Stimulated activated CD4-positive, alpha-beta T cell treated with anti-CD3 and anti-CD28 coated beads, Interleukin-1b, Interleukin-23, amount 100 ng/mL, for 24 hours (primary cell): Measurements from ENCODE around the gene SOX13.

Source experiments
- DNase-seq, 4 experiments: peaks; one replicate each; pipeline ENCODE4 v3.0.0-alpha.2; 2020; ENCODE audit warnings: low read depth in 4 of 4, low spot score in 1 of 4

The SOX13 gene

GRCh38 chr1:204062106-204062505, 10.8 kb upstream of the SOX13 start:
- no peak for DNase-seq

DNA sequence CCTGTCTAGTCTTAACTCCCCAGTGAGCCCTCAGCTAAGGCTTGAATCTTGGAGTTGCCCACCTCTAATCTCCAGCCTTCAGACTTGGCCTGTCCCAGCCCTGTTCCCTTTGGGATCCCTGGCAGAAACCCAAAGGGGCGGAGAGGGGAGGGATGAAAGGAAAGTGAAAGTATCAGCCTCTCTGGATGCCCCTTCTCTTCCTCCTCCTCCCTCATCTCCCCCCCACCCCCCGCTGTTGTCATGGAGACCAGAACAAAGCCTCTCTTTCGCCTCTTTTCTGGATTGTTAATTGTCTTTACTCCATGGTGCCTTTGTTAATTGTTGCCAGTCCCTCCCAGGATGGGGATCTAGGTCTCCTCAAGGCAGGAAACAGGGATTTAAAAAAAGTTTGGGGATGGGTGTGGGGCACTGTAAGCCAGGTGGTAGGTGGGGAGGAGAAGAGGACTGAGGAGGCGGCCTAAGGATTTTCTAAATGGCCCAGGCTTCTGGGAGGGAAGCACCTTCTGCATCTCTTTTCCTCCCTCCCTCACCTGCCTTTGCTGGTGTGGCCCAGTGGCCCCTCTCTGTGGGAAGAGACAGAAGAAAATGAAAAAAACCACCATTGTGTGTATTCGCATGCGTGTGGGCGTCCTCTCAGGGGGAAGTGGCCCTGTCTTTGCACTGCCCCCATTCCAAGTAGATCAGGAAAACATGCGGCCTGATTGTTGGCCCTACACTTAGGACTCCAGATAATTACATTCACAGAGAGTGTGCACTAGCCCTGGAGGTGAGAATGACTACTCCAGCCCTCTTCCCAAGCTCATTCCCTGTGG, 7.5 kb upstream of the SOX13 start:
- no peak for DNase-seq

- DNase-seq: no peak
Observed at GRCh38 chr1:204065986-204066300, 7.0 kb upstream of the SOX13 start.

DNA sequence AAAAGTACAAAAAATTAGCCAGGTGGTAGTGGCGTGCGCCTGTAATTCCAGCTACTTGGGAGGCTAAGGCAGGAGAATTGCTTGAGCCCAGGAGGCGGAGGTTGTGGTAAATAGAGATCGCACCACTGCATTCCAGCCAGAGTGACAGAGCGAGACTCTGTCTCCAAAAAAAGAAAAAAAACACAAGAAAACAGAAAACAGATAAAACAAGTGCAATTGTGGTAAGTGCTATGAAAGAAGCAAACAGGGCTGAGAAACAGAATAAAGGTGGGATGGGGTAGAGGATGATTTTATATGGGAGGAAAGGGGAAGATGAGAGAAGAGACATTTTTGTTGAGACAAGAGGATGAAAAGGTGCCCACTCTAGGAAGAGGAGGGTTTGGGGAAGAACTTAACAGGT, 5.0 kb upstream of the SOX13 start:
- DNase-seq: no peak

GRCh38 chr1:204069887-204070286, 3.0 kb upstream of the SOX13 start:
- no peak for DNase-seq

GRCh38 chr1:204070895-204071294, 2.0 kb upstream of the SOX13 start:
- no peak for DNase-seq

GRCh38 chr1:204073837-204074273, 940 bp downstream of the SOX13 start:
- DNase-seq: no peak

DNA sequence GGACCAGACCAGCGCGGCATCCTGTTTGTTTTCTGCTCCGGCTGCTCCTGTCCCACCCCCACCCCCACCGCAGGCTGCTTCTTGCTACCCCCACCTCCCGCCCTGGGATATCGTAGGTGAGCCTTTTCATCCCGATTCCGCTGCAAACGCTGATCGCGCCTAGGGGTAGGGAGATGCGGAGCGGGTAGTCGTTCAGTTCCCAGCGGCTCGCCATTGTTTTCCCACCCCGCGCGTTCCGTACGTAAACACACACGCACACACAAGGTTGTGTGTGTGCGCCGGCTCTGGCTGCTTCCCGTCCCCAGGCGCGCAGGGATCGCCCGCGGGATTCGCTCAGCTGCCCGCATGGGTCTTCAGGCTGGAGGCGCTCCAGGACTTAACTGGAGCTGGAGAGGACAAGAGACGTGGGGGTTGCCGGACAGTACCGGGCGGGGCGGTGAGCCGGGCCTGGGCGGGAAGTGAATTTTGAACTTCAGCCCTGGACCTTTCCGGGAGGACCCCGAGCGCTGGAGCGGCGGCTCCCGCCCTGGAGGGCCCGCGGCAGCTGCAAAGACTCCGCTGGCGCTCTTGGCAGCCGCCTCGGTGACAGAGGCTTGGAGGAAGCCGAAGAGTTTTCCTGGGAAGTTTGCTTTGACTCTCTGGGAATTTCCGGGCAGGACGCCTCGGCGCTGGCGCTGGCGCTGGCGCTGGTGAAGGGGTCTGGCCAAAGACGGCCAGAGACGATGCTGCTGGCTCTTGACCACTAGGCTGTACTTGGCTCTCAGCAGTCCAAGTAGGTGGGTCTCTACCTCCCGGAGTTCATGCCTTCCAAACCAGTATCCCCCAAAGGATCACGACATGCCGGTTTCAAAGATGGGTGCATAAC, 1.6 kb downstream of the SOX13 start:
- no peak for DNase-seq

DNA sequence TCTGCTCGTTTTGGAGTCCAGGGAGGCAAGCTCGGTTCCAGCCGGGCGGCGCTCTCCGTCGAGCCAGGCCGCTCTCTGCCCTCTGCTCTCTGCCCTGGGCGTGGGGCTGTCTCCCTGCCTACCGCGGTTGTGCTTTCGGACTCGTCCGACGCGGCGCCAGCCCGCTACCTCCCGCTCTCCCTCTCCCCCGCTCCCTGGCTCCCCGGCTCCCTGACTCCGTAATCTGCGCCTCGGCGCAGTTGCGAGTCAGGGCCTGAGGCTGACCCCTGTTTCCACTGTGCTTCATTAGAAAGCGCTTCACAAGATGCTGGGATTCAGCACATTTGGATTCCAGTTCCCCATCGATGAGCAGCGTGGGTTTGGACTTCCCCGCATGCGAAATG, 2.2 kb downstream of the SOX13 start:
- DNase-seq: no peak

- no peak for DNase-seq
Observed at GRCh38 chr1:204075890-204076846, 3.3 kb downstream of the SOX13 start.

- DNase-seq: no peak
Observed at GRCh38 chr1:204076891-204077290, 4.0 kb downstream of the SOX13 start.

DNA sequence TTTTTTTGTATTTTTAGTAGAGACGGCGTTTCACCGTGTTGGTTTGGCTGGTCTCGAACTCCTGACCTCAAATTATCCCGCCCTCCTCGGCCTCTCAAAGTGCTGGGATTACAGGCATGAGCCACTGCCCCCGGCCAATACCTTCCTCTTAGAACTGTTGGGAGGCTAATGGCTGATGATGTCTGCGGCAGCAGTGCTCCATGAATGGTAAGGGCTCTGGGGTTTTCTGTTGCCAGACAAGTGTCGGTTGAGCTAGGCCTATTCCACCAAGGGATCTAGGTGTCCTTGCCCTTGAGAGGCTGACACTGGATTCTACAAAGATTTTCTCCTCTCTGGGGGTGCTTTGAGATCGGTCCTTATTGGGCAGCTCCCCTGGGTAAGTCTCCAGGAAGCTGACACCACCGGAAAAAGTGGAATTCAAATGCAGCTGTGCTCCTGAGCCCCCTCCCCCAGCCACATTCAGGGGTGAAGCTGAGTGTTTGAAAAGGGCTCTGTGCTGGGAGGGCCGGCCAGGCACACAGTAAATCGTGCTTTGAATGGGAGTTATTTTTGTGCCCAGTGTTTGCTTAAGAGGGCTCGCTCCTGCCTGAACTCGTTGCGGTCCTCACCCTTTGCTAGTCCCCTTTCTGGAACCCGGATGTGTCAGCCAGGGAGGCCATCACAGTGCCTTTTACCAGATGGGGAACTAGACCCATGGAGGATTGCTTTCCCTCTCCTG, 5.2 kb downstream of the SOX13 start:
- no peak for DNase-seq

GRCh38 chr1:204079608-204079999, 6.7 kb downstream of the SOX13 start:
- no peak for DNase-seq

- DNase-seq: no peak
Observed at GRCh38 chr1:204080163-204080903, 7.4 kb downstream of the SOX13 start.

GRCh38 chr1:204081164-204081790, 8.4 kb downstream of the SOX13 start:
- no peak for DNase-seq

DNA sequence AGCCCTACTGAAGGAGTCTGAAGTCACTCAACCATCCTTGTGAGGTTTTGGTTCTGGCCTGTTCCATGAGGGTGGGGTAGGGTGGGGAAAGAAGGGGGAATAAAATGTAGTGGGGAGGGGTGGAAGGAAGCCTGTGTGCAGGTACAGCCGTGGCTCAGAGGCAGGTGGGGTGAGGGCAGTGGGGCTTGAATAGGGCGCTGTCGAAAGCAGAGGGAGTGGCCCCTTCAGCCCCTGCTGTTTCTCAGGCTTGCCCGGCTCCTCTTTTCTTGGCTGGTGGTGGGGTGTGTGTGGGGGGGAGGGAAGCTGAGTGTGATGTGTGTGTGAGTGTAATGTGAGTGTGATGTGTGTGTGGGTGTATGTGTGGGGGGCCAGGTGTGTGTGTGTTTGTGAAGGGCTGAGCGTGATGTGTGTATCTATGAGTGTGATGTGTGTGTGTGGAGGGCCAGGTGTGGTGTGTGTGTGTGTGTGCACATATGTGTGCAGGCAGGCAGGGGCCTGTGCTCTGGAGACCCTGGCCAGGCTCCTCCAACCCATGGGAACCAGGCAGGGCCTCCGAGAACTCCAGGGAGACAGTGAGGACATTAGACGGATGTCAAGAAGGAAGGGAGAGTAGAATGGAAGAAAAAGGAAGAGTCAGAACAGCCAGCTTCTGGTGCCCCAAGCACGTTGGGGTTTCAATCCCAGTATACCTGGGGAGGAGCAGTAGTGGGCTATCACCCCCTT, 9.0 kb downstream of the SOX13 start:
- DNase-seq: no peak

DNA sequence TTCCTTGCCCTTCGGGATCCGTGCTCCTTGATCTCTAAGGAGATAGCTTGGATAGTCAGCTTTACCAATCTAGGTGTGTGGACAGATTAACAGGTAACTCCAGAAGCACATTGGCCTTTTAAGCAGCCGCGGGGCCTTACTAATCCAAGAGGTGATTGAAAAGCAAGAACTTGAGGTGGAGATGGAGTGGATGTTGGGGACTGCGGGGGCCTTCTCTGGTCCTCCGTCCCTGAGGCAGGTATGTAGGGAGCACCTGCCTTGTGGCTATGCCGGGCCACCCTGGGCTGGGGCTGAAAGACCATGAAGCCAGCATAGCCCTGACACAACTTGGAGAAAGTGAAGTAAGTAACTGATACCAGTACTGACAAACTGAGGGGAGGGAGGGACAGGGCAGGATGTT, 10.6 kb downstream of the SOX13 start:
- DNase-seq: no peak

DNA sequence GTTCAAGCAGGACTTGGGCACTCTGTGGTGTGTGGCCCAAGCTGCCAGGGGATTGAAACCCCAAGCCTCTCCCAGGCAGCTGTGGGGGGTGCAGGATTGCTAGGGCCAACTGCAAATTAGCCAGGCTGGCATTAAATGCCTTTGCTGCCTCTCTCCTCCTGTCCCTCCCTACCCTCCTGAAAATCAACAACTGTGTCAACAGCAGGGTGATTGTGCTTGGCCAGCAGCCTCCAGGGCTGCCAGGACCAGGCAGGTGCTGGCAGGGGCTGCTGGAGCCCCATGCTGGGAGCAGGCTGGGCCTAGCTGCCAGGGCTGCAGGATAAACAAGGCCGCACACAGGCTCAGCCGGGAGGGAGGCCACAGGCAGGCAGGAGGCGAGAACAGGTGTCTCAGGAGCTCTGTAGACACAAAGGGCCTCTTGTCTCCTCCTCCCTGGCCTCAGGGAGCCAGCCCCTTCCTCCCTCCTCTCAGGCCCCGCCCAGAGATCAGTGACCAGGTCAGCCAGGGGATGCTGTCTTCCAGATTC, 11.4 kb downstream of the SOX13 start:
- no peak for DNase-seq

DNA sequence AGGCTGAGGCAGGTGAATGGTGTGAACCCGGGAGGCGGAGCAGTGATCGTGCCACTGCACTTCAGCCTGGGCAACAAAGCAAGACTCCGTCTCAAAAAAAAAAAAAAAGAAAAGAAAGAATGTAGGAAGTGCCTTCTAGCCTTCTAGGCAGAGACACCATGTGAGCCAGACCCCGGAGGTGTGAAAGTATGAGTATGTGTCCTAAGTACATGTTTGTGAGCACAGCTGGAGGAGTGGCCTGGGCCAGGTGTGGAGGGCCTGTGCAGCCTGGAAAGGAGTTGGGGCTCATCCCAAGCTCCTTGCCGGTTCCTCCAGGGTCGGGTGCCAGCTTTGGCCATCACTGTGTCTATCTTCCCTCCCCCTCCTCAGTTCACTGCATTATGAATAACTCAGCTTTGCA, 13.0 kb downstream of the SOX13 start:
- no peak for DNase-seq
